ENCODE data around the gene MOCS2. TPM values are rescaled to one million over a fixed set of nuclear protein-coding genes. Genes with fewer than 3 reads are reported as not detected.

The MOCS2 gene
- total and polyA plus RNA-seq, 2 of the 8 experiments (the other 6 are each of a cell fraction or from before 2014, with no cell fraction given), result 6.7 to 16.1 TPM

DNA sequence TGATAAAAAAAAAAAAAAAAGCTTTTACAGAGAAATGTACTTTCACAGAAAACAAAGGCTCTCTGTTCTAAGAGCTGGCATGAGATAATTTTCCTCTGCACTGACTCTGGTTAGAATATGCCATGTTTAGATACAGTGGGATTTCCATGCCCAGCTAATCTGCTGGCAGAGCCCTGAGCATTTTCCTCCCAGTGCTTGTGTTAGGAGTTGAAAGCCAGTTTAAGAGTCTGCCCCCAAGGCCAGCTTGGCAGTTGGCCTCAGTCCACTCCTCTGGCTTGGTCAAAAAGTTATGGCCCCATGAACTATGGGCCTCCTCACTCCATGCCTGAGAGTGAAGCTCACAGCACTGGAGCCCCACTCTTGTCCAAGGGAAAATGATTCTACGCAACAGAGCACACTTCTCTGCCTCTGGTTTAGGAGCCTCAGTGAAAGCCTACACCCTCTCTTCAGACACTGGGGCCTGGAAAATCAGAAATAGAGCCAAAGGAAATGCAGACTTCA, 21.9 kb downstream of the MOCS2 start:
- Histone ChIP-seq H3K27ac (ENCODE audit: low read depth, low read length) (no peak overlapping the region), H3K79me1 (ENCODE audit: low read depth, low read length) (no peaks in the 10 kb centered on the region), H3K9ac (replicated peaks in 1 of 4; ENCODE audit: extremely low read depth in 1 of 4, low read depth in 3 of 4, low read length in 3 of 4) (no peak overlapping the region), H3K36me3 (ENCODE audit: control insufficient read depth in 2 of 4, insufficient read depth in 4 of 4, low read length in 3 of 4) (0 out of 8 replicates have a peak, but pooled peaks cover 0 to 4% (median 0%) of the 10 kb centered on the region in 4 experiments), H3K23ac (ENCODE audit: insufficient read length) (no peak overlapping the region), H4K5ac (ENCODE audit: insufficient read length, low read depth, low read length) (no peak overlapping the region), H2BK15ac (ENCODE audit: low read length) (no peak overlapping the region), H3K4me3 (ENCODE audit: extremely low read depth in 1 of 4, insufficient read depth in 2 of 4, low read depth in 3 of 4, low read length in 4 of 4) (no peak overlapping the region), H2BK120ac (replicated peaks; ENCODE audit: low read depth, low read length) (no peak overlapping the region), H2AFZ (ENCODE audit: low read length) (no peak overlapping the region), H3K4me1 (replicated peaks in 1 of 4; ENCODE audit: control insufficient read depth in 3 of 4, insufficient read depth in 4 of 4, low read length in 3 of 4) (no peaks in the 10 kb centered on the region), H4K8ac (ENCODE audit: extremely low read depth, insufficient read depth, low read length) (no peak overlapping the region), H3K27me3 (replicated peaks in 1 of 4; ENCODE audit: control insufficient read depth in 3 of 4, extremely low read depth in 1 of 4, insufficient read depth in 3 of 4, low read length in 3 of 4) (no peaks in the 10 kb centered on the region), H3K79me2 (ENCODE audit: control insufficient read depth in 1 of 2, insufficient read depth in 2 of 2, low read length in 2 of 2) (no peaks in the 10 kb centered on the region), H4K20me1 (replicated peaks in 1 of 2; ENCODE audit: control insufficient read depth in 1 of 2, insufficient read depth in 2 of 2, low read length in 2 of 2) (no peaks in the 10 kb centered on the region), H2BK20ac (ENCODE audit: low read length) (no peak overlapping the region), H3K18ac (ENCODE audit: extremely low read depth, low read length) (no peak overlapping the region), H3K4ac (replicated peaks; ENCODE audit: insufficient read length, low read depth, low read length) (no peak overlapping the region), H3K56ac (replicated peaks; ENCODE audit: insufficient read length, low read depth, low read length) (no peak overlapping the region), H2AK5ac (ENCODE audit: low read depth, low read length) (no peak overlapping the region), H2BK5ac (ENCODE audit: low read depth, low read length) (no peak overlapping the region), H3K9me3 (ENCODE audit: insufficient read depth in 2 of 2, low read depth in 1 of 2, low read length in 1 of 2) (no peaks in the 10 kb centered on the region), H4K91ac (replicated peaks; ENCODE audit: insufficient read length, low read length) (no peak overlapping the region), H3K4me2 (ENCODE audit: insufficient read depth in 1 of 2, low read depth in 2 of 2, low read length in 2 of 2) (no peak overlapping the region), H3K14ac (ENCODE audit: insufficient read length) (no peak overlapping the region), H2BK12ac (ENCODE audit: low read depth, low read length) (no peak overlapping the region), H3K23me2 (ENCODE audit: low read depth, low read length) (no peaks in the 10 kb centered on the region)
- CTCF ChIA-PET (ENCODE audit: partially characterized antibody), result interaction anchor here (0.7 to 7.2 kb wide), 5 partner anchors 8 to 139 kb away, joined by 3 to 66 read pairs (median 3); no protein-coding TSS in a partner anchor
- 94% methylated on average over 1 of the region's 1 CpG; no CpG with 5 or more reads in 1 of the 2 experiments for WGBS, 2 experiments (ENCODE audit: extremely low coverage in 1 of 2, insufficient coverage in 1 of 2, insufficient read length in 1 of 2, insufficient replicate concordance in 2 of 2, low coverage in 1 of 2, low lambda C conversion rate in 2 of 2, missing lambda C conversion rate in 1 of 2)
- POLR2A ChIA-PET (ENCODE audit: partially characterized antibody), result no interaction called here
- DNase-seq (ENCODE audit: low read depth in 1 of 2, low spot score in 2 of 2), result no peak
- FAIRE-seq, result no peak
- TF ChIP-seq, protein P1, sequence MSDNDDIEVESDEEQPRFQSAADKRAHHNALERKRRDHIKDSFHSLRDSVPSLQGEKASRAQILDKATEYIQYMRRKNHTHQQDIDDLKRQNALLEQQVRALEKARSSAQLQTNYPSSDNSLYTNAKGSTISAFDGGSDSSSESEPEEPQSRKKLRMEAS (IDR thresholded peaks at IDR 0.05), result no peak
